ENCODE data around the gene SH3RF3. TPM values are rescaled to one million over a fixed set of nuclear protein-coding genes. Genes with fewer than 3 reads are reported as not detected.

The SH3RF3 gene
- polyA plus RNA-seq, 1 donor (not counting 4 experiments of a cell fraction or from before 2014, with no cell fraction given): 0.08 TPM

DNA sequence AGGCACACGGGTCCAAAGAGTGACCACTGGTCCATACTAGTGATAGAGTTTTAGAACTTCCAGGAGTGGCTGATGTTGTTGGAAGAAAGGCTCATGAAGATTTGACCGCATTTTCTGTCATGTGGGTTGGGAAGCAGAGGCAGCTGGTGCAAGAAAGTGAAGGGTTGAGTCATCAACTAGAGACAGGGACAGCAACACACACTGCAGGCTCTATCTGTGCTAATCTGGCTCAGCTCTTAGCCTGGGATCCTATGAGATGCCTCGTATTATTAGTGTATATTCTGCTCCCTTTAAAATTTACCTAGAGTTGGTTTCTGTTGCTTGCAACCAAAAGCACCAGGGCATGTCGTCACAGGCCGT lies 2.5 kb upstream of the SH3RF3 start:
- peaks cover 31% of the 10 kb centered on the region for H3K4me1 ChIP-seq (ENCODE audit: control insufficient read depth, extremely low read depth, insufficient read depth, low read length)
- H2AFZ ChIP-seq (ENCODE audit: control insufficient read depth, low read length): no peak overlapping the region
- no peak for DNase-seq (ENCODE audit: low read depth, low spot score)

DNA sequence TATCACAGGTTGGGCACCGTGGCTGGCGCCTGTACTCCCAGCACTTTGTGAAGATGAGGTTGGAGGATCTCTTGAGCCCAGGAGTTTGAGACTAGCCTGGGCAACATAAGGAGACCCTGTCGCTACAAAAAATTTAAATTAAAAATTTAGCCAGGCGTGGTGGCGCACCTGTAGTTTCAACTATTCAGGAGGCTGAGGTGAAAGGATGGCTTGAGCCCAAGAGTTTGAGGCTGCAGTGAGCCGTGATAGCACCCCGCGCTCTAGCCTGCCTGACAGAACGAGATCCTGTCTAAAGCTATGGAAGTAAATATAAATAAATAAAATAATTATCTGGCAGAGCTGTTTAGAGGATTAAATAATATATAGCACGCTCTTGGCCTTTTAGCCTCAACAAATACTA lies 1.4 kb upstream of the SH3RF3 start:
- Histone ChIP-seq H3K4me1 (ENCODE audit: control insufficient read depth, extremely low read depth, insufficient read depth, low read length) (peaks cover 31% of the 10 kb centered on the region), H3K9me3 (ENCODE audit: control insufficient read depth, low read depth, low read length) (no peaks in the 10 kb centered on the region), H3K9ac (ENCODE audit: control insufficient read depth, extremely low read depth, insufficient read depth, low read length) (no peak overlapping the region), H3K4me2 (ENCODE audit: control insufficient read depth, extremely low read depth, insufficient read depth, low read depth, low read length) (peak overlapping the region; percentile 89), H3K27me3 (ENCODE audit: control insufficient read depth, extremely low read depth, insufficient read depth, low read length) (peaks cover 49% of the 10 kb centered on the region), H3K4me3 (ENCODE audit: control insufficient read depth in 2 of 3, extremely low read depth in 1 of 3, insufficient read depth in 2 of 3, low read depth in 1 of 3, low read length in 3 of 3) (peak overlapping the region in 1 of 3 experiments; percentile 68), H3K9me1 (ENCODE audit: control insufficient read depth, extremely low read depth, insufficient read depth, low read length) (no peaks in the 10 kb centered on the region), H4K20me1 (ENCODE audit: control insufficient read depth, extremely low read depth, insufficient read depth, low read length) (no peaks in the 10 kb centered on the region), H3K27ac (ENCODE audit: control insufficient read depth, insufficient read depth, low read length) (no peak overlapping the region), H3K36me3 (ENCODE audit: control insufficient read depth in 2 of 2, extremely low read depth in 1 of 2, insufficient read depth in 2 of 2, low read length in 2 of 2) (no peaks in the 10 kb centered on the region), H3K79me2 (ENCODE audit: control insufficient read depth, insufficient read depth, low read length) (no peaks in the 10 kb centered on the region), H2AFZ (ENCODE audit: control insufficient read depth, low read length) (no peak overlapping the region)
- FAIRE-seq: no peak
- no peak for TF ChIP-seq EZH2 (IDR thresholded peaks at IDR 0.05; ENCODE audit: low read length)
- TF ChIP-seq, protein P1, sequence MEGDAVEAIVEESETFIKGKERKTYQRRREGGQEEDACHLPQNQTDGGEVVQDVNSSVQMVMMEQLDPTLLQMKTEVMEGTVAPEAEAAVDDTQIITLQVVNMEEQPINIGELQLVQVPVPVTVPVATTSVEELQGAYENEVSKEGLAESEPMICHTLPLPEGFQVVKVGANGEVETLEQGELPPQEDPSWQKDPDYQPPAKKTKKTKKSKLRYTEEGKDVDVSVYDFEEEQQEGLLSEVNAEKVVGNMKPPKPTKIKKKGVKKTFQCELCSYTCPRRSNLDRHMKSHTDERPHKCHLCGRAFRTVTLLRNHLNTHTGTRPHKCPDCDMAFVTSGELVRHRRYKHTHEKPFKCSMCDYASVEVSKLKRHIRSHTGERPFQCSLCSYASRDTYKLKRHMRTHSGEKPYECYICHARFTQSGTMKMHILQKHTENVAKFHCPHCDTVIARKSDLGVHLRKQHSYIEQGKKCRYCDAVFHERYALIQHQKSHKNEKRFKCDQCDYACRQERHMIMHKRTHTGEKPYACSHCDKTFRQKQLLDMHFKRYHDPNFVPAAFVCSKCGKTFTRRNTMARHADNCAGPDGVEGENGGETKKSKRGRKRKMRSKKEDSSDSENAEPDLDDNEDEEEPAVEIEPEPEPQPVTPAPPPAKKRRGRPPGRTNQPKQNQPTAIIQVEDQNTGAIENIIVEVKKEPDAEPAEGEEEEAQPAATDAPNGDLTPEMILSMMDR (optimal IDR thresholded peaks at IDR 0.05 in 1 of 3, IDR thresholded peaks at IDR 0.05 in 1 of 3, conservative IDR thresholded peaks at IDR 0.05 in 1 of 3; ENCODE audit: extremely low read depth in 1 of 3, insufficient read depth in 2 of 3, low read length in 3 of 3): no peak
- DNase-seq (ENCODE audit: low read depth, low spot score): no peak
- dilution Hi-C loops (cut with MboI; ENCODE audit: extremely low pct_ligation_motif_present, low sequenced_read_pairs): no loop called here

More for the DNA sequence above, 2.5 kb upstream of the SH3RF3 start:
- no peaks in the 10 kb centered on the region for H3K36me3 ChIP-seq (ENCODE audit: control insufficient read depth in 2 of 2, extremely low read depth in 1 of 2, insufficient read depth in 2 of 2, low read length in 2 of 2)
- no peak overlapping the region for H3K4me3 ChIP-seq (ENCODE audit: control insufficient read depth in 2 of 3, extremely low read depth in 1 of 3, insufficient read depth in 2 of 3, low read depth in 1 of 3, low read length in 3 of 3)
- dilution Hi-C loops (cut with MboI; ENCODE audit: extremely low pct_ligation_motif_present, low sequenced_read_pairs): no loop called here
- H3K9me1 ChIP-seq (ENCODE audit: control insufficient read depth, extremely low read depth, insufficient read depth, low read length): no peaks in the 10 kb centered on the region
- no peaks in the 10 kb centered on the region for H3K79me2 ChIP-seq (ENCODE audit: control insufficient read depth, insufficient read depth, low read length)
- no peaks in the 10 kb centered on the region for H4K20me1 ChIP-seq (ENCODE audit: control insufficient read depth, extremely low read depth, insufficient read depth, low read length)
- TF ChIP-seq, protein P1 (optimal IDR thresholded peaks at IDR 0.05 in 1 of 3, IDR thresholded peaks at IDR 0.05 in 1 of 3, conservative IDR thresholded peaks at IDR 0.05 in 1 of 3; ENCODE audit: extremely low read depth in 1 of 3, insufficient read depth in 2 of 3, low read length in 3 of 3): no peak
- TF ChIP-seq EZH2 (IDR thresholded peaks at IDR 0.05; ENCODE audit: low read length): no peak
- H3K9me3 ChIP-seq (ENCODE audit: control insufficient read depth, low read depth, low read length): no peaks in the 10 kb centered on the region
- H3K9ac ChIP-seq (ENCODE audit: control insufficient read depth, extremely low read depth, insufficient read depth, low read length): no peak overlapping the region
- peak overlapping the region; percentile 35 for H3K4me2 ChIP-seq (ENCODE audit: control insufficient read depth, extremely low read depth, insufficient read depth, low read depth, low read length)
- FAIRE-seq: peak; percentile 79
- H3K27ac ChIP-seq (ENCODE audit: control insufficient read depth, insufficient read depth, low read length): no peak overlapping the region
- peaks cover 51% of the 10 kb centered on the region for H3K27me3 ChIP-seq (ENCODE audit: control insufficient read depth, extremely low read depth, insufficient read depth, low read length)

Measured in keratinocyte (primary cell).